Measurements from ENCODE around the gene LRRC14B.

DNA sequence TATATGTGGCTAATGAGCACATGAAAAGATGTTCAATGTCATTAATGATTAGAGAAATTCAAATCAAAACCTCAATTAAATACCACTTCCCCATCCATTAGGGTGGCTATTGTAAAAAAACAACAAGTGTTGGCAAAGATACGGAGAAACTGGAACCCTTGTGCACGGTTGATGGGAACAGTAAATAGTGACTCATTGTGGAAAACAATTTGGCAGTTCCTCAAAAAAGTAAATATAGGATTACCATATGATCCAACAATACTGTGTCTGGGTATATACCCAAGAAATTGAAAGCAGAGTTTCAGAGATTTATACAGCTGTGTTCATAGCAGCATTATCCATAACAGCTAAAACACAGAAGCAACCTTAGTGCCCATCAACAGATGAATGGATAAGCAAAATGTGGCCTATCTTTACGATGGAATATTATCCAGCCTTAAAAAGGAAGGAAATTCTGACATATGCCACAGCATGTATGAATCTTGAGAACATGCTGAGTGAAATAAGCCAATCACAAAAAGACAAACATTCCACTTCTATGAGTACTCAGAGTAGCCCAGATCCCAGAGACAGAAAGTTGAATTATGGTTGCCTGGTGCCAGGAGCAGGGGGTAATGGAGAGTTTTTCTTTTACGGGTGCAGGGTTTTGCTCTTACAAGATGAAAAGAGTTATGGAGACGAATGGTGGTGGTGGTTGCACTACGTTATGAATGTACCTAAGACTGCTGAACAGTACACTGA, 41.4 kb upstream of the LRRC14B start:
- TF ChIP-seq ZNF274 (IDR thresholded peaks at IDR 0.05; ENCODE audit: low read depth, low read length), result no peak
- no peak for TF ChIP-seq YY1 (IDR thresholded peaks at IDR 0.05; ENCODE audit: insufficient read depth, insufficient read length)

Measured in NT2/D1 (cell line).